Activated naive CD4-positive, alpha-beta T cell treated with anti-CD3 and anti-CD28 coated beads for 36 hours (primary cell): Measurements from ENCODE around the gene STX4. TPM values are rescaled to one million over a fixed set of nuclear protein-coding genes. Genes with fewer than 3 reads are reported as not detected.

Experiments used
- CTCF ChIA-PET: fragments of 350-600 bp; sonication (Branson Sonifier 250); formaldehyde crosslinking; loops from one replicate; lab custom pipeline; 2021; ENCODE audit warnings: antibody characterized with exemption; lab: Charles Lee
- DNase-seq: peaks from one replicate; pipeline ENCODE4 v3.0.0-alpha.2; 2020
- H3K27ac Mint-ChIP-seq: one replicate; pipeline ENCODE4 v1.8.0; 2021; ENCODE audit warnings: mild to moderate bottlenecking, mixed read lengths
- H3K27me3 Mint-ChIP-seq: one replicate; pipeline ENCODE4 v1.8.0; 2021; ENCODE audit warnings: low read depth, mixed read lengths
- H3K36me3 Mint-ChIP-seq: one replicate; pipeline ENCODE4 v1.8.0; 2021; ENCODE audit warnings: low read depth, mixed read lengths
- H3K4me1 Mint-ChIP-seq: one replicate; pipeline ENCODE4 v1.8.0; 2021; ENCODE audit warnings: low read depth, mixed read lengths
- H3K4me3 Mint-ChIP-seq: one replicate; pipeline ENCODE4 v1.8.0; 2021; ENCODE audit warnings: mild to moderate bottlenecking, moderate library complexity, mixed read lengths
- H3K9me3 Mint-ChIP-seq: one replicate; pipeline ENCODE4 v1.8.0; 2021; ENCODE audit warnings: mixed read lengths
- intact Hi-C: fragments of 100-400 bp; cut with micrococcal nuclease; formaldehyde crosslinking; loops from one replicate; pipeline ENCODE4 v1.15.1; 2023
- total RNA-seq, 2 experiments: library from RNA; stranded (reverse); gene quantifications; one replicate each; pipeline ENCODE4 v1.2.3, GENCODE V29; 2021

The STX4 gene
- total RNA-seq, 2 experiments from 2014 or later = 32.9 to 38.0 TPM

DNA sequence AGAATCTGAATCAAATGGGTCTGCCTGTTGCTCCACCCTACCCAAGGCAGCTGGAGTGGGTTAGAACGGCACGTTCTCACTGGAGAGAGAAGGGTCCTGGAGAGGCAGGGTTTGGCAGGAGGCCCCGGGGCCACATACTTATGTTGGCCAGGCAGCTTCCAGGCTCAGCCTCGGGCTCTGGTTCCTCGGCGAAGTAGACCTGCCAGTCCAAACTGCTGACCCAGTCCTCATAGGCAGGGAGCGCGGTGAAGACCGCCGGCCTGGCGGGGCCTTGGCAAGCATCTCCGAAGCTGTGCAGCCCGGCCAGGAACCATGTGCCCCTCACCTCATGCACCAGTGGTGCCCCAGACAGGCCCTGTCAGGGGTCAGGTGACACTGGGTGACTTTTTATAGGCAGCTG lies 50.6 kb downstream of the STX4 start:
- intact Hi-C loops = no loop called here
- no peak for DNase-seq
- no peak overlapping the region for H3K4me3 Mint-ChIP-seq
- CTCF ChIA-PET = interaction anchor here (0.6 kb wide), 1 partner anchor 171 kb away, joined by 3 read pairs; no protein-coding TSS in a partner anchor
- no peak overlapping the region for H3K27ac Mint-ChIP-seq
- H3K36me3 Mint-ChIP-seq = peaks cover 10% of the 10 kb centered on the region
- no peaks in the 10 kb centered on the region for H3K9me3 Mint-ChIP-seq
- H3K27me3 Mint-ChIP-seq = no peaks in the 10 kb centered on the region
- H3K4me1 Mint-ChIP-seq = peaks cover 10% of the 10 kb centered on the region

- no peak for DNase-seq
- Mint-ChIP-seq H3K9me3 (no peaks in the 10 kb centered on the region), H3K4me3 (no peak overlapping the region), H3K27me3 (no peaks in the 10 kb centered on the region), H3K27ac (no peak overlapping the region), H3K36me3 (peaks cover 8% of the 10 kb centered on the region), H3K4me1 (peaks cover 10% of the 10 kb centered on the region)
- intact Hi-C loops = no loop called here
- CTCF ChIA-PET = interaction anchor here (0.6 kb wide), 1 partner anchor 170 kb away, joined by 3 read pairs; no protein-coding TSS in a partner anchor
Measured at GRCh38 chr16:31084584-31085302, 51.4 kb downstream of the STX4 start.

DNA sequence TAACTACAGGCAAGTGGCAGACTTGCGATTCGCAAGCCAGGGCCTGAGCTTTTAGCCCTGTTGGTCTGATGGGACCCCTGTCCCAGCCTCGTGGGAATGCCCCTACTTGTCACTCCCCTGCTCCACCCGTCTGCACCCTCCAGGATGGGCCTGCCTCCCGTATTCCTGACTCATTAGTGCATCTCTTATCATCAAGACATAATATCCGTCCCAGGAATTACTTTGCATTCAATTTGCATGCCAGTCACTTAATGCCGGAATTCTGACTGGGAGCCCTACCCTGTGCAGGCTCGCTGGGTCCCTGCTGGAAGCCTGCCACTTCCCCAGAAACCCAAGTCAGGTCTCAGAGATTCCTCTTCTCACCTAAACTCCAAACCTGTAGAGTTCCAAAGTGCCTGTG lies 52.1 kb downstream of the STX4 start:
- Mint-ChIP-seq H3K9me3 (no peaks in the 10 kb centered on the region), H3K4me3 (no peak overlapping the region), H3K27me3 (no peaks in the 10 kb centered on the region), H3K27ac (no peak overlapping the region), H3K36me3 (peaks cover 8% of the 10 kb centered on the region), H3K4me1 (peaks cover 10% of the 10 kb centered on the region)
- CTCF ChIA-PET = no interaction called here
- DNase-seq = no peak
- intact Hi-C loops = no loop called here

- Mint-ChIP-seq H3K9me3 (no peaks in the 10 kb centered on the region), H3K4me3 (no peak overlapping the region), H3K27ac (no peak overlapping the region), H3K36me3 (peaks cover 9% of the 10 kb centered on the region), H3K4me1 (peaks cover 11% of the 10 kb centered on the region), H3K27me3 (no peaks in the 10 kb centered on the region)
- intact Hi-C loops = no loop called here
- DNase-seq = no peak
- CTCF ChIA-PET = interaction anchor here (0.5 kb wide), 1 partner anchor 92 kb away, joined by 3 read pairs; no protein-coding TSS in a partner anchor
Measured at GRCh38 chr16:31085873-31086628, 52.7 kb downstream of the STX4 start.

GRCh38 chr16:31086629-31086906 lies 53.2 kb downstream of the STX4 start:
- Mint-ChIP-seq H3K9me3 (no peaks in the 10 kb centered on the region), H3K27me3 (no peaks in the 10 kb centered on the region), H3K4me3 (no peak overlapping the region), H3K27ac (no peak overlapping the region), H3K36me3 (peaks cover 9% of the 10 kb centered on the region), H3K4me1 (peaks cover 10% of the 10 kb centered on the region)
- CTCF ChIA-PET = interaction anchor here (0.5 kb wide), 1 partner anchor 92 kb away, joined by 3 read pairs; no protein-coding TSS in a partner anchor
- no peak for DNase-seq
- intact Hi-C loops = no loop called here

- H3K9me3 Mint-ChIP-seq = no peaks in the 10 kb centered on the region
- CTCF ChIA-PET = no interaction called here
- no peak for DNase-seq
- intact Hi-C loops = no loop called here
- H3K4me1 Mint-ChIP-seq = peaks cover 5% of the 10 kb centered on the region
- H3K27me3 Mint-ChIP-seq = no peaks in the 10 kb centered on the region
- peaks cover 7% of the 10 kb centered on the region for H3K36me3 Mint-ChIP-seq
- no peak overlapping the region for H3K27ac Mint-ChIP-seq
- H3K4me3 Mint-ChIP-seq = no peak overlapping the region
Measured at GRCh38 chr16:31087481-31087880, 54.1 kb downstream of the STX4 start.

- Mint-ChIP-seq H3K27ac (no peak overlapping the region), H3K27me3 (no peaks in the 10 kb centered on the region), H3K9me3 (no peaks in the 10 kb centered on the region), H3K36me3 (peaks cover 7% of the 10 kb centered on the region), H3K4me1 (peaks cover 10% of the 10 kb centered on the region), H3K4me3 (no peak overlapping the region)
- intact Hi-C loops = no loop called here
- CTCF ChIA-PET = no interaction called here
- no peak for DNase-seq
Measured at GRCh38 chr16:31087971-31088370, 54.6 kb downstream of the STX4 start.

GRCh38 chr16:31088459-31089183 lies 55.3 kb downstream of the STX4 start, which contains the start of gene PRSS53:
TSS of gene PRSS53 (minus strand) at chr16:31088943. CDS start at chr16:31088809, 134 bp downstream.
- H3K27ac Mint-ChIP-seq = no peak within 1 kb of the TSS
- intact Hi-C loops = no loop called here
- DNase-seq = no peak
- CTCF ChIA-PET = no interaction called here
- peaks cover 7% of the 10 kb centered on the region for H3K36me3 Mint-ChIP-seq
- no peaks in the 10 kb centered on the region for H3K9me3 Mint-ChIP-seq
- H3K27me3 Mint-ChIP-seq = no peaks in the 10 kb centered on the region
- no peak within 1 kb of the TSS for H3K4me3 Mint-ChIP-seq
- H3K4me1 Mint-ChIP-seq = peaks cover 14% of the 10 kb centered on the region

DNA sequence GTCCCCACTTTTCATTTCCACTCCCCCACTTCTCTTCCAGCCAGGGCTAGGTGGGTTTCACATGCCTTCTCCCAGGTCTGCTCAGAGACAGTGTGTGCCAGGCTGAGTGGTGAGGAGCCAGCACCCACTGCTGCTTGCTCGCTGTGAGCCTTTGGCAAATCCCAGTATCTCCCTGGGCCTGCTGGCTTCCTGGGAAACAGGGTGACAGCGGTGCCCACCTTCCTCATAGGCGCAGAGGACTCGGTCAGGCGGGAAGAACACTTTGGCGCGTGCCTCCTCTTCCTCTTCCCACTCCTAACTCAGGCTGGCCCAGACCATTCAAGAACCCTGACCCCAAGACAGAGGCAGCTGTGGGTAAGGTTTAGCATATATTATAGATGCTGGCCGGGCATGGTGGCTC lies 55.8 kb downstream of the STX4 start:
- Mint-ChIP-seq H3K4me3 (no peak overlapping the region), H3K4me1 (peaks cover 17% of the 10 kb centered on the region), H3K36me3 (peaks cover 7% of the 10 kb centered on the region), H3K27ac (no peak overlapping the region), H3K27me3 (no peaks in the 10 kb centered on the region), H3K9me3 (no peaks in the 10 kb centered on the region)
- no peak for DNase-seq
- intact Hi-C loops = no loop called here
- CTCF ChIA-PET = no interaction called here

Other genes with a start within 250 kb of the STX4 start
- 1 to 10 TPM; 2.1 to 2.3 TPM for gene ZNF629, start 246.4 kb upstream of the STX4 start, total RNA-seq
- 10 to 100 TPM; 18.1 to 18.6 TPM for gene BCL7C, start 139.5 kb upstream of the STX4 start, total RNA-seq
- under 1 TPM; 0.21 to 0.27 TPM for gene CTF1, start 136.9 kb upstream of the STX4 start, total RNA-seq
- gene FBXL19, start 110.0 kb upstream of the STX4 start, total RNA-seq = 10 to 100 TPM; 13.6 to 15.2 TPM
- gene ORAI3, start 84.5 kb upstream of the STX4 start, total RNA-seq = 1 to 10 TPM; 4.2 to 4.7 TPM
- 10 to 100 TPM; 14.3 to 14.6 TPM for gene SETD1A, start 75.8 kb upstream of the STX4 start, total RNA-seq
- under 1 TPM; 0.69 to 0.98 TPM for gene HSD3B7, start 48.4 kb upstream of the STX4 start, total RNA-seq
- under 1 TPM; 0.69 to 0.72 TPM for gene STX1B, start 22.9 kb upstream of the STX4 start, total RNA-seq
- gene ZNF668, start 40.7 kb downstream of the STX4 start, total RNA-seq = 10 to 100 TPM in 1 of 2 experiments, 1 to 10 TPM in 1; 9.5 to 10.1 TPM
- 10 to 100 TPM; 16.7 to 17.4 TPM for gene ZNF646, start 40.9 kb downstream of the STX4 start, total RNA-seq
- 1 to 10 TPM; 4.1 to 5.2 TPM for gene PRSS53, start 55.4 kb downstream of the STX4 start, total RNA-seq
- 10 to 100 TPM; 43.4 to 47.8 TPM for gene VKORC1, start 61.2 kb downstream of the STX4 start, total RNA-seq
- gene BCKDK, start 74.8 kb downstream of the STX4 start, total RNA-seq = 10 to 100 TPM; 21.3 to 23.1 TPM
- 10 to 100 TPM; 58.1 to 64.5 TPM for gene KAT8, start 84.1 kb downstream of the STX4 start, total RNA-seq
- not detected for gene PRSS8, start 102.2 kb downstream of the STX4 start, total RNA-seq
- under 1 TPM; 0.93 to 0.99 TPM for gene PRSS36, start 116.5 kb downstream of the STX4 start, total RNA-seq
- 100 to 1,000 TPM; 424 to 435 TPM for gene FUS, start 146.6 kb downstream of the STX4 start, total RNA-seq
- 1 to 10 TPM; 2.4 to 2.5 TPM for gene PYCARD, start 169.2 kb downstream of the STX4 start, total RNA-seq
- not detected for gene TRIM72, start 180.6 kb downstream of the STX4 start, total RNA-seq
- gene PYDC1, start 183.6 kb downstream of the STX4 start, total RNA-seq = not detected
- gene ITGAM, start 226.4 kb downstream of the STX4 start, total RNA-seq = under 1 TPM; 0.37 to 0.67 TPM